ENCODE measurements around the gene MAGED1. TPM values are rescaled to one million over a fixed set of nuclear protein-coding genes. Genes with fewer than 3 reads are reported as not detected.
"Not testable (repeated sequence)": the region's sequence is repeated elsewhere in the genome, so short reads cannot be mapped to it uniquely, and the experiment has no call there.

MAGED1 gene
- polyA plus RNA-seq, 10 donors = 226 to 344 (median 292) TPM

DNA sequence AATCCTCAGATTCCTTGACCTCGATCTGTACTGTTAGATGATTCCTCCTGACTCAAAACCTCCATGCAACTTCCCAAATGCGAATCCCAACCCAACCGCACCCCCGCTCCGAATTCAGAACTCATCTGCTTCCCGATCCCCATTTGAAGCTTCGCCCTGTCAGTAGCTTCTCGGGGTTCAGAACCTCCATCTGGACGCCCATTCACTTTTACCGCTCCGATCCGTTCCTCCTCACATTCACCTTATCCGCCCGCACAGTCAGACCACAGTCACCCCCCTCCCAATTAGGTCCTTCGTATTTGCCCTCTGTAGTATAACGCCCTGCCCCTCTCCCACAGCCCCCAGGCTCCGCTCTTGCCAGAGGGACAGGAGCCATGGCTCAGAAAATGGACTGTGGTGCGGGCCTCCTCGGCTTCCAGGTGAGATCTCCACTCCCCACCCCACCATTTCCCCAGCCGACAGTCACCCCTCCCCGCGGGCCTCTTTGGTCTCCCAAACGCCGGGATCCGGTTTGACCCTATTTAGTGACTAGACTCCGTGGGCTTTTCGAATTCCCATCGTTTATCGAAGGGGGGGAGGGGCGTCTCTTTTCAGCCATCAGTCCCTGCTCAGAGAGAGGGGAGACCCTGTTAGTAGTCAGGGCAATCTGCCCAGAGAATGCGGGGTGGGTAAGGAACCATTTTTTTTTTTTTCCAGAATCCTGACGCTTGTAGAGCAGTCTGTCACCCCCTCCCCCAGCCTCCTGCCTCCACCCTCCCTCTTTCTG, 691 bp downstream of the MAGED1 start:
- peak; percentile 43 to 79 (median 62) for DNase-seq

DNA sequence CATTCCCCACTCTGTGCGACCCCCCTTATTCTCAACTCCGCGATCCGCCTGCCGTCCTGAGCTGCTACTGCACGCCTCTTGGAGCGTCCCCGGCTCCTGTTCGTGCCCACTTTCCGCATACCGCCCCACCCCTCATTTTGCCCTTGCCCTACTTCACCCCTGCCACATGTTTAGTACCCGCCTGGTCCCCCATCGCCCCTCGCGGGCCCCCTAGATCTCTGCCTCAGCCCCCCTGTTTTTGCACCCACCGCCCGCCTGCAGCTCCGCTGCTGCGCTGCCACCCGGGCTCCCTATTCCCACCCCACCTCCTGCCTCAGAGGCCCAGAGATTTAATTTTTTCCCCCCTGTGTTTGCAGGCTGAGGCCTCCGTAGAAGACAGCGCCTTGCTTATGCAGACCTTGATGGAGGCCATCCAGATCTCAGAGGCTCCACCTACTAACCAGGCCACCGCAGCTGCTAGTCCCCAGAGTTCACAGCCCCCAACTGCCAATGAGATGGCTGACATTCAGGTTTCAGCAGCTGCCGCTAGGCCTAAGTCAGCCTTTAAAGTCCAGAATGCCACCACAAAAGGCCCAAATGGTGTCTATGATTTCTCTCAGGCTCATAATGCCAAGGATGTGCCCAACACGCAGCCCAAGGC, 1.4 kb downstream of the MAGED1 start:
- DNase-seq = peak; percentile 33 to 64 (median 42)

GRCh38 chrX:51896626-51897025, 3.2 kb downstream of the MAGED1 start:
- DNase-seq = no peak

GRCh38 chrX:51899741-51900140, 6.3 kb downstream of the MAGED1 start:
- peak in 1 of 3 donors; percentile 15 for DNase-seq

DNA sequence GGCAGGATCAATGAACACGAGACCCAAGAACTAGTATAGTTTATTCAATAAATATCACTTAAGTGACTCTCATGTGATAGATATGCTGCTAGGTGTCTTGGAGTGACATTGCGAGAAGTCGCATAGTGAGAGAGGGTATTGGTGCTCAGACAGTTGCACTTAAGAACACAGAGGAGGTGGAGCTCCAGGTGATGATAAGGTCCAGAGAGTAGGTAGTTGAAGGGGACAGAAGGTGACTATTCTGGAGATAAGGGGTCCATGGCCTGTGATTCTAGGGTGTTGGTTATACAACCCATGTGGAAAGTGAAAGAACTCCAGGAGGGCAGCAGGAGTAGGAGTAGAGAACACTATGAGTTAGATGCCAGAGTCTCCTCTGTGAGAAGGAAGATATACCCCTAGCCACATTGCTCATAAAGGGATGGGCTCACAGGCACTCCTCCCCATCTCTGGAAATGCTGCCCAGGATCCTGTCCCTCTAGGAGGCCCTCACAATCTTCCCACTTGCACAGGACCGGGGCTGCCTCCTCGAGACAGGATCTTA, 9.2 kb downstream of the MAGED1 start:
- DNase-seq = no peak

- not testable (repeated sequence) for DNase-seq
Measured at GRCh38 chrX:51905152-51905551, 11.7 kb downstream of the MAGED1 start.

GRCh38 chrX:51905711-51906110, 12.3 kb downstream of the MAGED1 start:
- DNase-seq = no peak

GRCh38 chrX:51917604-51918003, 24.2 kb downstream of the MAGED1 start:
- DNase-seq = no peak

- DNase-seq = no peak
Measured at GRCh38 chrX:51922561-51922960, 29.1 kb downstream of the MAGED1 start.

DNA sequence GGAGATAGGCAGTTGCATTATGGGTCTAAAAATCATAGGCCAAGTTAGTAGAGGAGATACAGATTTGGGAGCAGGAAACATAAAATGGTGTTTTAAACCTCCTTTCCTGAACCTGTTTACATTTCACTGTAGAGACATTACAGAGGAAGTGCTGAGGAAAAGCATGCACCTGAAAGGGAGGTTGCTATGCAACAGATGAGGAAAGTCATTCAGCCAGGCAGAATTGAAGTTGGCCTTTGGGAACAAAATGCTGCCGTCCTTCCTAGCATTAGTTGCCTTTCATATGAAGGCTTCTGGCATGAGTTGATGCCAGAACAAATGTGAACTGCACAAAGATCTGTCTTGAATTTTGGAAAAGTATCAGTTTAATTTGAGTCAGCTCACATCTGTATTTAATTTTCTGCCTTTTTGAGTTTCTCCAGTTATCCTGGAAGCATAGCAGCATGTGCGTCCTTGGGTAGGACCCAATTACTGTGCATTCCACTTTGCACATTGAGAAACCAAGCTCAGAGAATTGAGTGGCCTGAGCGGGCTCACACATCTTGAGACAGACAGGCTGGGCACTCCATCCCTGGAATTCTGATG, 38.2 kb downstream of the MAGED1 start:
- DNase-seq = peak; percentile 18 to 68 (median 54)

Other genes starting within 250 kb of the MAGED1 start
- not detected for gene CENPVL2, start 210.8 kb upstream of the MAGED1 start, polyA plus RNA-seq (ENCODE audit: insufficient read length in 10 of 10)
- not detected for gene CENPVL1, start 183.1 kb upstream of the MAGED1 start, polyA plus RNA-seq (ENCODE audit: insufficient read length in 10 of 10)
- gene GSPT2, start 150.2 kb upstream of the MAGED1 start, polyA plus RNA-seq (ENCODE audit: insufficient read length in 10 of 10) = 10 to 100 TPM in 4 of 10 donors, 1 to 10 TPM in 6; 8.3 to 13.4 (median 9.5) TPM
- gene MAGED4B, start 175.6 kb downstream of the MAGED1 start, polyA plus RNA-seq (ENCODE audit: insufficient read length in 10 of 10) = 10 to 100 TPM; 20.2 to 64.8 (median 44.1) TPM

Data from muscle of back (tissue), 11 donors.